Superior temporal gyrus (tissue), 1 donor: ENCODE results near the gene METAP1D.
A peak's percentile ranks its signal among the peaks of the same experiment; 100 is the strongest.
"Not testable (repeated sequence)": the region's sequence is repeated elsewhere in the genome, so short reads cannot be mapped to it uniquely, and the experiment has no call there.

Source experiments
- DNase-seq: peaks from one replicate; pipeline ENCODE4 v3.0.0-alpha.2; 2016; ENCODE audit errors: extremely low spot score

The METAP1D gene

DNA sequence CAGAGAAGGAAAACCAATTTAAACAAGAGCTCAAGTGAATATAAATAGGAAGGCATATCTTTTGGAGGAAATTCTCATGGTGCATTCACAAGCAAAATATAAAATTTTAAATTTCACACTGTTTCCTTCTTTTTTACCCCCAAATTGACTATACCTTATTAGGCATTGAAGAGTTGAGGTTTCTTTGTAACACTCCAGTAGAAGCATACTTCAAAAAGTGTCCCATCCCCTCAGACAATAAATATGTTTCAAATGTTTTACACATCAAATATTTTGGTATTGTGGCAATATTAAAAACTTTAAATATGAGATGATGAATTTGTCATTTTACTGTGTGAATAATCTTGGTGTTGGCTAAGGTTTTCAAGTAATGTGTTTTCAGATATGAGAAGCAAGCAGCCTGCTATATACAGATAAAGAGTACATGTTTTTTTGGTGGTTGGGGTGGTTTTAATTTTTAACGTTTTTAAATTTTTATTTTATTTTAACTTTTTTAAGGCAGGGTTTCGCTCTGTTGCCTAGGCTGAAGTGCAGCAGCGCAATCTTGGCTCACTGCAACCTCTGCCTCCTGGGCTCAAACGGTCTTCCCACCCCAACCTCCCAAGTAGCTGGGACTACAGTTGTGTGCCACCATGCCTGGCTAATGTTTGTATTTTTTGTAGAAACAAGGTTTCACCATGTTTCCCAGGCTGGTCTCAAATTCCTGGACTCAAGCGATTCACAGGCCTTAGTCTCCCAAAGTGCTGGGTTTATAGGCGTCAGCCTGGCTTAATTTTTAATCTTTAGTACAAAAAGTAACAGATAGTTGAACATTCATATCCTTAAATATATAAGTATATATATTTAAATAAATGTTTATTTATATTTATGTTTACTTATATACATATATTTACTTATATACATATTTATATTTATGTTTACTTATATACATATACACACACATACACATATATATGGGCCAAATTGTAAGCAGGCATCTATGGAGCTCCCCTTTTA, 49.1 kb downstream of the METAP1D start:
- DNase-seq: peak; percentile 5

- DNase-seq: peak; percentile 6
Measured at GRCh38 chr2:172049567-172050120, 49.9 kb downstream of the METAP1D start.

GRCh38 chr2:172050479-172051125, 50.8 kb downstream of the METAP1D start:
- peak; percentile 16 for DNase-seq

DNA sequence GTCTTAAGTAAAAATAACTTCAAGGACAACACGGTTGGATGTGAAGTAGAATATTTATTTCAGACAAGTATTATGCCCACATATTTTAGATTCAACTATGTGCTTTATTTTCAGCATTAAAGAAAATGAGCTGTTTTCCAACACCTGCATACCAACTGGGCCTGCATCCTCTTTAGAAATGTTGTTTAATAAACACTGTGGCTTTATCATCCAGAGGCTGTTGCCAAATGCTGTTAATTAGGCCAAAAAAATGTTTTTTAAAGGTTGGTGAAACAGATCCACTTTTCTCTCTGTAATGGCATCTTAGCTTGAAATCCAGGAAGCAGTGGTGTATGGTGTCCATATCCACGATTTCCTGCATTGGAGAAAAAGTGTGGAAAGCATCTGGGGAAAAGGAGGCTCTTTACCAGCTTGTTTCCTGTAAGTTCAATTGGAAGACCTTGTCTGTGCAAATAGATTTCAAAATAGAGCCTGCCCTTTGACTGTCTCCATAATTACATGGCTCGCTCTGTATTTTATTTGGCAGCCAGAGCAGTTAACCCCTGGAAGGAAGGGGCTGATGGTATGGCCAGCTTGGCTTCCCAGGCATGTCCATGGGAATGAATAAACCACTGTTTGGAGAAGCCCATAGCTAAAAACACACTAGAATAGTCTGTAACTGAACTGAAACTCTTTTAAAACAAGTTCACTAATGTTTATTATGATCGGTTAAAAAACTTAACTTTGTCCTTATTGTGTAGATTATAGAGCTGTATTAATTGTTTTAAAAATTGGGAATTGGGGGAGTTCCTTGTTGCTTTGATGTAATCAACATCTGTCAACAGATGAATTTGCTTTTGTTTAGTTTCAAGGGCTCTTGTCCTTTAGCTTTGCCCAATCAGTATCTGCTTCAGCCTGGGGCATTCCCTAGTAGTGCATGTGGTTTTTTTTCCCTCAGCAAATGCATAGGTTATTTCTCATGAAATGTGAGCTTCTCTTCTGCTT, 52.5 kb downstream of the METAP1D start:
- DNase-seq: peak; percentile 8

DNA sequence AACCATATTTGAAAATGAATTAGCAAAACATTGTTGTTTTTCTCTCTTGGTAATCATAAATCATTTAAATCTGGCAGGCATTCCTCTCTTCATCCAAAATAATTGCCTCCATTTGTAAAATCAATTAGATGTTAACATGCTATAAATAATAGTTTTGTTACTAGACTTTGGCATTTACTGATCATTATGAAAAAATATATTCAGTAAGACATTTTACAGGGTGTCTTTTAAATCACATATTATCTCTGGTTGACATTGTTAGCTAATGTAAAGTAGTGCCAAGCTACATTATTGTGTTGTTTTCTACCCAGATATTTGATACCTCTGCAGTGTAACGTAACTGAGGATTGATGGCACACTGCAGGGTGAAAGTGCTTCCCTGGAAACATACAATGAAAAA, 53.7 kb downstream of the METAP1D start:
- peak; percentile 8 for DNase-seq

- no peak for DNase-seq
Measured at GRCh38 chr2:172056293-172056692, 56.5 kb downstream of the METAP1D start.

DNA sequence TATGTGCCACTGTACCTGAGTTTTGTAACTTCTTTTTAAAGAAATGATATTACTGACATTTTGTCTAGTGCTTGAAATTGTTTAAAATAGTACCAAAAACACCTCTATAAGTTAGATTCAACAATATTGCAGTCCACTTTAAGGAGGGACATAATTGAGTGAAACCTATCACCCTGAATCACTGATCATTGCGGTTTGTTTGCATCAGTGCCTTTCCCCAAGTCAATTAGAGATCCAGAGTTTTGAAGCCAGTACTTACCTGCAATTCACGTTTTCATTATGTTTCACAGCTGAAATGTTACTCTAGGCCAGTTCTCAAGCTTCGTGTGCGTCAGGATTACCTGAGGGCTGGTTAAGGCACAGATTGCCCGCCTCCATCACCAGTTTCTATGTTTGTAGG, 58.9 kb downstream of the METAP1D start:
- DNase-seq: peak; percentile 2

- not testable (repeated sequence) for DNase-seq
Measured at GRCh38 chr2:172060118-172060517, 60.4 kb downstream of the METAP1D start.

DNA sequence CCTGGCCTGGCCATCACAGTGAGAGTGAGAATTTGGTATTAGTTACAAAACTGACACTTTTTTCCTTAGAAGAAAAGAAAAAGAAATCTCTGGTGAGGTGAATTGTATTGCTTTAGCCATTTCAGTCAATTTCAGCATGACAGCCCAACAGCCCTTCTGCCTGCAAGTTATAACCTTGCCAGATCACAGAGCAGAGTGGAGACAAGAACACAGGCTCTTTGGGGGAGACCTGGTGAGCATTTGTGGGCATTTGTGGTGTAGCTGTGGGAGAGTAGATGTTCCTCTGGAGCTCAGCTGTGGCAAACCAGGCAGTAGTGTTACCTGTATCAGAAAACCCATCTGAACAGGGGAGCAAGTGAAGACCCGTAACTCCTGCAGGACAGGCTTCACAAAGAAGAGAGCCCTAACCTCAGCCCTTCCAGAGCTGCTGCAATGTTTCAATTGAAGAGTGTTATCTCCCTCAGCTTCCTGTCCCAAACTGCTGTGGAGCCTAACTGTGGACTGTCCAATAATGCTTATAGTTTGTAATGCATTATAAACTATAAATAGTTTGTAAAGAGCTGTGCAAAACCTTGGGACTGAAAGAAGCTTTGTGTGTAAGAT, 62.8 kb downstream of the METAP1D start:
- DNase-seq: peak; percentile 3

DNA sequence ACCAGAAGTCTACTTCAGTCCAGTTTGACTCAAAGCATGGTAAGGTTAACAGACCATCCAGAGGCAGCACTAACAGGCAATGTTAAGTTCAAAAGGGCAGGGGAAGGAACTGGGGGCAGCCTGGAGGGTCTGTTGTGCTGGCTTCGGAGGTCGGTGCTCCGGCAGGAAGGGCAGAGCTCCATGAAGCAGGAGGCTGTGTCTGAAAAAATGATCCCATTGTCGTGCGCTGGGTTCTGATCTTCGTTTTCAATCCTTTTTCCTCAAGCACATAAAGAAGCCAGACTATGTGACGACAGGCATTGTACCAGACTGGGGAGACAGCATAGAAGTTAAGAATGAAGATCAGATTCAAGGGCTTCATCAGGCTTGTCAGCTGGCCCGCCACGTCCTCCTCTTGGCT, 63.7 kb downstream of the METAP1D start:
- no peak for DNase-seq

DNA sequence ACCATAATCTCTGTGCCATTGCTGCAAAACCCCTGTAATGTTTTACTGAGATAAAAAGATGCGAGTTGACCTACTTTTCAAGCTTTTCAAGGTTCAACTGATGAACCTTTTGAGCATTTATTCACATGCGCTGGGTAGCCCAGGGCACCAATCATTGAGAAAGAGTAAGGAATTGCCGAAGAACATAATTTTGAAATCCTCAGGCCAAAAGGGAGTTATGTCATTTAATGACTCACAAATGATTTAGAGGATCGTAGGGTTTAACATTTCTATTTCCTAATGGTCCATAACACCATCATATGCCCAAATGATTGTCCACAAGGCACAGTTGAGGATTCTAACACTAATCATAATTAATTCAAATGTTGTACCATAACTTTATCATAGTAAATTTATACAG, 65.4 kb downstream of the METAP1D start:
- no peak for DNase-seq

- peak; percentile 10 for DNase-seq
Measured at GRCh38 chr2:172066394-172066886, 66.7 kb downstream of the METAP1D start.

GRCh38 chr2:172067905-172068304, 68.2 kb downstream of the METAP1D start:
- not testable (repeated sequence) for DNase-seq

GRCh38 chr2:172070936-172071335, 71.2 kb downstream of the METAP1D start:
- no peak for DNase-seq

GRCh38 chr2:172072303-172072702, 72.5 kb downstream of the METAP1D start:
- DNase-seq: no peak

DNA sequence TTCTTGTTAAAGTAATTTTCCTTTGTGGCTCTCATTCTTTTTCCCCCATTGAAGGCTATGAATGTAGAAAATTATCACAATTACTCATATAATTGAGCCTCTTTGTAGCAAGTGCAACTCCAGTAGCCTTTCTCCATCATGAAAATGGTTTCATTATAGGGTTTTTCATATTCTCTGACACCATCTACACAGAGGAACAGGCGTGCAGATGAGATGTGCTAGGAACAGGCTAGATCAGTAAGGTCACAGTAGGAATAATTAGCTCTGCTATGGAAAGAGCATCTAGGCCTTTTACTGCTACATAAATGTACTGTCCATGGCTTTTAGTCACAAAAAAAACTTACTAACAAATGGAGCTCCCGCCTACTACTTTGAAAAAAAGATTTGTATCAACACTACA, 73.0 kb downstream of the METAP1D start:
- no peak for DNase-seq

- no peak for DNase-seq
Measured at GRCh38 chr2:172073518-172073917, 73.8 kb downstream of the METAP1D start.

DNA sequence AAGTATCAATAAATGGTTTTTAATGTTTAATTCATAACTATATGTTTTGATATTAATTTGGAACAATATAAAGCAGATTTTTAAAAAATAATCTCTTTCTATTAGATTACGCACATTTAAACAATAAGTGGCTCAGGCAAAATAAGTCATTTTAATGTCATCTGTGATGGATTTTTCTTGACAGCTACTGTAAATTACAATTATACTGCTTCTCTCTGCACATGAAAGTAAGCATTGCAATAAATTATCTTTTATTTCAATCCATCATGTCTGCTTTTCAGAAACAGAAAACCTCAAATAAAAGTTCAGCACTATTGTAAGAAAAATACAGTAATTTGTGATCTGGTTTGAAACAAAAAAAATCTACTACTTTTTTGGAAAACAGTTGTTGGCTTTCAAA, 74.5 kb downstream of the METAP1D start:
- DNase-seq: no peak

- no peak for DNase-seq
Measured at GRCh38 chr2:172079416-172079815, 79.7 kb downstream of the METAP1D start.

GRCh38 chr2:172079838-172080640, 80.3 kb downstream of the METAP1D start:
- DNase-seq: no peak
